NCI-H748 (cell line): ENCODE measurements around the gene OR8K5.
"Not testable (repeated sequence)": the region's sequence is repeated elsewhere in the genome, so short reads cannot be mapped to it uniquely, and the experiment has no call there.

Experiments
- DNase-seq: peaks from one replicate; lab custom pipeline; 2025; ENCODE audit not compliant: unreplicated experiment; lab: John Stamatoyannopoulos, UW

OR8K5 gene

GRCh38 chr11:56160217-56160616 is at the start of gene OR8K5:
Gene OR8K5 (minus strand): TSS chr11:56160317. CDS start chr11:56160317, 0 bp downstream.
- no peak for DNase-seq

- DNase-seq: no peak
Observed at GRCh38 chr11:56207790-56208189, 47.7 kb upstream of the OR8K5 start.

GRCh38 chr11:56197367-56197766 is 37.2 kb upstream of the OR8K5 start:
- DNase-seq: no peak

GRCh38 chr11:56196705-56197104 is 36.6 kb upstream of the OR8K5 start:
- no peak for DNase-seq

GRCh38 chr11:56188602-56189001 is 28.5 kb upstream of the OR8K5 start:
- no peak for DNase-seq

- DNase-seq: no peak
Observed at GRCh38 chr11:56183459-56183858, 23.3 kb upstream of the OR8K5 start.

GRCh38 chr11:56176318-56176717 is 16.2 kb upstream of the OR8K5 start, which contains the start of gene OR5J2:
Gene OR5J2 (plus strand): TSS chr11:56176618. CDS start chr11:56176618, 0 bp downstream.
- no peak for DNase-seq

- DNase-seq: no peak
Observed at GRCh38 chr11:56172256-56172830, 12.2 kb upstream of the OR8K5 start.

GRCh38 chr11:56163804-56164203 is 3.7 kb upstream of the OR8K5 start:
- DNase-seq: no peak

GRCh38 chr11:56152333-56152732 is 7.8 kb downstream of the OR8K5 start:
- no peak for DNase-seq

- DNase-seq: no peak
Observed at GRCh38 chr11:56151376-56151775, 8.7 kb downstream of the OR8K5 start.

GRCh38 chr11:56143681-56144080 is 16.4 kb downstream of the OR8K5 start:
- DNase-seq: not testable (repeated sequence)

- no peak for DNase-seq
Observed at GRCh38 chr11:56140151-56140661, 19.9 kb downstream of the OR8K5 start, which contains the start of gene OR8J3. Gene OR8J3 (minus strand): TSS chr11:56140201. CDS start chr11:56137718, 2,483 bp downstream.

GRCh38 chr11:56122073-56122472 is 38.0 kb downstream of the OR8K5 start, which contains the start of gene OR8H3:
Gene OR8H3 (plus strand): TSS chr11:56122373. CDS start chr11:56122373, 0 bp downstream.
- DNase-seq: no peak
